Stimulated activated CD8-positive, alpha-beta memory T cell treated with anti-CD3 and anti-CD28 coated beads, Interleukin-7, amount 100 ng/mL, for 4 hours (primary cell): ENCODE data around the gene CHSY1.

Experiments
- DNase-seq, 2 donors: peaks; one replicate each; pipeline ENCODE4 v3.0.0-alpha.2; 2020; ENCODE audit warnings: low read depth in 2 of 2

The CHSY1 gene

GRCh38 chr15:101187820-101188636, 63.8 kb downstream of the CHSY1 start:
- DNase-seq: no peak

GRCh38 chr15:101185770-101186169, 66.1 kb downstream of the CHSY1 start:
- DNase-seq: no peak

- no peak for DNase-seq
Measured at GRCh38 chr15:101185336-101185735, 66.5 kb downstream of the CHSY1 start.

- no peak for DNase-seq
Measured at GRCh38 chr15:101184830-101185229, 67.0 kb downstream of the CHSY1 start.

GRCh38 chr15:101183931-101184305, 67.9 kb downstream of the CHSY1 start:
- DNase-seq: no peak

GRCh38 chr15:101183226-101183930, 68.5 kb downstream of the CHSY1 start:
- DNase-seq: no peak

GRCh38 chr15:101182215-101182614, 69.6 kb downstream of the CHSY1 start:
- DNase-seq: no peak

- no peak for DNase-seq
Measured at GRCh38 chr15:101181349-101181748, 70.5 kb downstream of the CHSY1 start.

- DNase-seq: no peak
Measured at GRCh38 chr15:101180620-101181307, 71.1 kb downstream of the CHSY1 start.

GRCh38 chr15:101179341-101180153, 72.3 kb downstream of the CHSY1 start:
- DNase-seq: no peak

GRCh38 chr15:101178931-101179330, 72.9 kb downstream of the CHSY1 start:
- DNase-seq: no peak

GRCh38 chr15:101178479-101178878, 73.4 kb downstream of the CHSY1 start:
- no peak for DNase-seq

GRCh38 chr15:101177866-101178265, 74.0 kb downstream of the CHSY1 start:
- DNase-seq: no peak

GRCh38 chr15:101176625-101177024, 75.2 kb downstream of the CHSY1 start:
- DNase-seq: no peak

GRCh38 chr15:101175401-101175800, 76.4 kb downstream of the CHSY1 start:
- DNase-seq: no peak

GRCh38 chr15:101174152-101174920, 77.5 kb downstream of the CHSY1 start:
- DNase-seq: no peak

GRCh38 chr15:101173233-101174119, 78.4 kb downstream of the CHSY1 start:
- DNase-seq: no peak

- DNase-seq: no peak
Measured at GRCh38 chr15:101172501-101173071, 79.3 kb downstream of the CHSY1 start.

GRCh38 chr15:101171954-101172353, 79.9 kb downstream of the CHSY1 start:
- no peak for DNase-seq
